DMS153 treated with DMSO at 0.1 percent for 48 hours (cell line): Measurements from ENCODE around the gene IFITM2.
"Not testable (repeated sequence)": the region's sequence is repeated elsewhere in the genome, so short reads cannot be mapped to it uniquely, and the experiment has no call there.

ENCODE experiments used
- DNase-seq: peaks from one replicate; lab custom pipeline; 2025; ENCODE audit not compliant: unreplicated experiment; lab: John Stamatoyannopoulos, UW

The IFITM2 gene

DNA sequence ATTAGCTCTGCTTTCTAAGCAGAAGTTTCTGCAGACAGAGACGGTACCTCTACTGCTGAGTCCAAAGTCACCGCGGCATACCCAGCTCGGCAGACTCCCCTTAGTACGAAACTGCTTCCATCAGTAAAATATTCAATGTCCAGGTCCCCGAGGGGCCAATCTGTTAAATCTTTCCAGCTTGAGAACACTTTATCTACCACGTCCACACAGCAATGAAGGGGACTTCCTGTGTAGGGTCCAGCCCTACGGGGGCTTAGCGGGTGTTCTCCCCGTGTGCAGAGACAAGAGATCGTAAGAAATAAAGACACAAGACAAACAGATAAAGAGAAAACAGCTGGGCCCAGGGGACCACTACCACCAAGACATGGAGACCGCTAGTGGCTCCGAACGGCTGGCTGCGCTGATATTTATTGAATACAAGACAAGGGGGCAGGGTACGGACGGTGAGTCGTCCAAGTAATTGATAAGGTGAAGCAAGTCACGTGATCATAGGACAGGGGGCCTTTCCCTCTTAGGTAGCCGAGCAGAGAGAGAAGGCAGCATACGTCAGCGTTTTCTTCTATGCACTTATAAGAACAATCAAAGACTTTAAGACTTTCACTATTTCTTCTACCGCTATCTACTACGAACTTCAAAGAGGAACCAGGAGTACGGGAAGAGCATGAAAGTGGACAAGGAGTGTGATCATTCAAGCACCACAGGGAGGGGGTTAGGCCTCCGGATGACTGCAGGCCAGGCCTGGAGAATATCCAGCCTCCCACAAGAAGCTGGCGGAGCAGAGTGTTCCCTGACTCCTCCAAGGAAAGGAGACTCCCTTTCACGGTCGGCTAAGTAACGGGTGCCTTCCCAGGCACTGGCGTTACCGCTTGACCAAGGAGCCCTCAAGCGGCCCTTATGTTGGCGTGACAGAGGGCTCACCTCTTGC is 17.2 kb downstream of the IFITM2 start:
- not testable (repeated sequence) for DNase-seq

DNA sequence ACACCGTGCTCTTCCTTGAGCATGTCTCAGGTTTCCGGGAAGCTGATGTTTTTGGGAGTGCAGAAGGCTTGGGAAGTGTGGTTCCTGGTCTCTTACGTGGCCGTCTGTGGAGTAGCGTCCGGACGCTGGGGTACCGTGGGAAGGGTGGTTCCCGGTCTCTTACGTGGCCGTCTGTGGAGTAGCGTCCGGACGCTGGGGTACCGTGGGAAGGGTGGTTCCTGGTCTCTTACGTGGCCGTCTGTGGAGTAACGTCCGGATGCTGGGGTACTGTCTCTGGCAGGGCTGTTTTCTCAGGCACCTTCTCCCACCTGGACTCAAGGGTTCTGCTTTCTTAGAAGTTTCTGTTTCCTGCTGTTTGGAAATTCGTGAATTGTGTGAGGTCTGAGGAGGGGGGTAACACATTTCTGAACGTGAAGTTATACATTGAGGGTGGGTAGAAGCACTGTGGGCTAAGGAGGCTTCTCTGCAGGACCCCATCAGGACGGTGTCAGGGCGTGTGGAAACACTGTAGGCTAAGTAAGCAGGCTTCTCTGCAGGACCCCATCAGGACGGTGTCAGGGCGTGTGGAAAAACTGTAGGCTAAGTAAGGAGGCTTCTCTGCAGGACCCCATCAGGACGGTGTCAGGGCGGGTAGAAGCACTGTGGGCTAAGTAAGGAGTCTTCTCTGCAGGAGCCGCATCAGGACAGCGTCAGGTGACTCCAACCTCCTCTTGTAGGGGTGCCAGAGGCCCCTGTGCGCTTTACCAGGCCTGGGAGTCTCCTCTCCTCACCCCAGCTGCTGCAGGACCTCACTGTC is 18.4 kb downstream of the IFITM2 start:
- DNase-seq: no peak

DNA sequence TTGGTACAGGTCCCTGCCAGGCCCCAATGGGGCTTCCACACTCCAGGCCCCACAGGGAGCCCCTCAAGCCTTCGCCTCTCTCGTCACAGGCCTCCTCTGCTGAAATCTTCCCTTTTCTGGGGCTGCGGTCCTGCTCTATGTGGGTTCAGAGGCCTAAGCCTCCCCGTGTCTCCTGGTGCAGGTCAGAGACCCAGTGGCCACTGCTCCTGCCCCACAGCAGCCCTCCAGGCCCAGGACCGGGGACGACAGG is 18.9 kb downstream of the IFITM2 start:
- no peak for DNase-seq

DNA sequence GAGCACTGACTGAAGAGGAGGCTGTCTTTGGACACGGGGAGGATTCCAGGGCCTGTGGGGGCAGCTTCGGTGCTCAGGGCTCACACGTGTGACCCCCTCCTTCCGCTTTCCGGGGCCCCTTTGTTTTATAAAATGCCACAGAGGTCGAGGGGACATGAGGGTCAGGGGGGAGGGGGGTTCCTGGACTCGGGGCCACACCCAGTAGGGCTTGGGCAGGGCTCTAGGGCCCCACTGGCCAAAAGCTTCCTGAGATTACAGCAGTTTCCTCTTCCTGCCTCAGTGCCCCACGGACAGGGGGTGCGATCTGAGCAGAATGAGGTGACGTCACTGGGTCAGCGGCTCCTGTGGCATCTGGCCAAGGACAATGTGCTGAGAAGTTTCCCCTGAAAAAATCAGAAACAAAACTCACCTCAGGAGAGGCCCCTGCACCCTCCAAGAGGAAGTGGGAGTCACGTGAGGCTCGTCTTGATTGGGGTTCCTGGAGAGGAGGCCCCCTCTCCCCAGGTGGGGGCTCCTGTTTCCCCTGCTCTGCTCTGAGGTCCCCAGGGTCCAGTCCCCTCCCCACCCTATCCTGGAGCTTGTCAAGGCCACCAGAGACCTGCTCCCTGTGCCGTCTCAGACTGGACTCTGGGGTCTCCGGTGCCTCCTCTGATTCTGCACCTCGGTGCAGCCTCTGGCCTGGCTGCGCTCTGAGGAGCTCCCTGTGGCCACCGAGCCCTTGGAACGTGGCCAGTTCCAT is 19.4 kb downstream of the IFITM2 start:
- no peak for DNase-seq

DNA sequence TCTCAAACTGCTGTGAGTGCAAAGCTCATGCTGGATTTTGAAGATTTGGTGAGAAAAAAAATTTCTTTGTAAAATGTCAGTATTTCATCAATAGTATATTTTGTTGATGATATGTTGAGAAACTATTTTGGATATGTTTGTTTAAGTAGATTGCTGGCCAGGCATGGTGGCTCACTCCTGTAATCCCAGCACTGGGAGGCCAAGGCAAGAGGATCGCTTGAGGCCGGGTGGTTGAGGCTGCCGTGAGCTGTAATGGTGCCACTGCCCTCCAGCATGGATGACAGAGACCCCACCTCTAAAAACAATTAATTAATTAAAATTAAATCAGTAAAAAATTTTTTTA is 19.9 kb downstream of the IFITM2 start:
- no peak for DNase-seq

DNA sequence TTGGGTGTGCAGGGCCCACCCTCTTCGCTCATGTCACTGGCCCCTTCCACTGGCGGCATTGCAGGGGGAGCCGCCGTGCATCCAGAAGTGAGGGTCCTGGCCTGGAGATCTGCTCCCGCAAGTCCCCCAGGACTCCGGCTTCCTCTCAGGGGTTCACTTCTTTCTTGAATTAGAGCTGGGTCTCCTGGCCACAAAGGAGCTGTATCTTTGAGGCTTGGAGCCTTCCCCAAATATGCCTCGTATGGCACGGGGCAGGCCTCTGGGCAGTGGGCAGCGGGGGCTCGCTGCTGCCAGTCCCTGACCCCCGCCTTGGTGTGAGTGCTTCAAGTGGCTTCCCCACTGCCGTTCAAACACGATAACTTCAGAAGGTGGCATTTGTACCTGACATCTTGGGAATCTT is 20.4 kb downstream of the IFITM2 start:
- no peak for DNase-seq

DNA sequence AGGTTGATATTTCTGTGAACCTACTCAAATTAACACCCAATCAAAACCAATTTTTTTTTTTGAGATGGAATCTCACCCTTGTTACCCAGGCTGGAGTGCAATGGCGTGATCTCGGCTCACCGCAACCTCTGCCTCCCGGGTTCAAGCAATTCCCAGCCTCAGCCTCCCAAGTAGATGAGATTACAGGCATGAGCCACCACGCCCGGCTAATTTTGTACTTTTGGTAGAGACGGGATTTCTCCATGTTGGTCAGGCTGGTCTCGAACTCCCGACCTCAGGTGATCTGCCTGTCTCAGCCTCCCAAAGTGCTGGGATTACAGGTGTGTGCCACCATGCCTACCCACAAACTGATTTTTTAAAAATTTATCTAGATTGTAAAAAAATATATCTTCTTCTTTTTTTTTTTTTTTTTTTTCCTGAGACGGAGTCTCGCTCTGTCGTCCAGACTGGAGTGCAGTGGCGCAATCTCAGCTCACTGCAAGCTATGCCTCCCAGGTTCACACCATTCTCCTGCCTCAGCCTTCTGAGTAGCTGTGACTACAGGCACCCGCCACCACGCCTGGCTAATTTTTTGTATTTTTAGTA is 21.0 kb downstream of the IFITM2 start:
- not testable (repeated sequence) for DNase-seq

DNA sequence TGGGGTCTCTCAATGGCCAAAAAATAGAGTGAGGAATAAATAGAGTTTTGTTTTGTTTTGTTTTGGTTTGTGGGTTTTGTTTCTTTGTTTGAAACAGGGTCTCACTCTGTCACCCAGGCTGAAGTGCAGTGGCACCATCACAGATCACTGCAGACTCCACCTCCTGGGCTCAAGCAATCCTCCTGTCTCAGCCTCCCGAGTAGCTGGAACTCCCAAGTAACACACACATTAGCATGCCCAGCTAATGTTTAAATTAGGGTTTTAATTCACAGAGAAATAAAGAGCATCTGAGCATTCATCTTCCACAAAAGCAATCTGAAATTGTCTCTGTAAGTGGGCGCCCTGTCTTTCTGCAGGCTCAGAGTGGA is 22.3 kb downstream of the IFITM2 start:
- no peak for DNase-seq

DNA sequence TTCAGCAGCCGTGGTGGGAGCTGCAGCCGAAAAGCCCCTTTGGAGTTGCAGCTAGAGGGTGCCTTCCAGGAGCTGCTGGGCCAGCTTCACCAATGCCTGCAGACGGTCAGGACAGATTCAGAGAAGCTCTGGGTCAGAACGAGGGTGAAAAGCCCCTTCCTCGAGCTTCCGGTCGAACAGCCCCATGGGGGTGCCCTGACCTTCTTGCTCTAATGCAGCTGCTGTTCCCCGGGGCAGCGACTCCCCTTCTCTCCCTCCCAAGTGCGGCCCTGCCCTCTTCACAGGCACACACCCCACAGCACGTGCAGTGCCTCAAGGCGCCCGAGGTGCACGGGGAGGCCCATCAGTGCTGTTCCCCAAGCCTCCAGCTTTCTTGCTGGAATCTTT is 22.7 kb downstream of the IFITM2 start:
- no peak for DNase-seq

DNA sequence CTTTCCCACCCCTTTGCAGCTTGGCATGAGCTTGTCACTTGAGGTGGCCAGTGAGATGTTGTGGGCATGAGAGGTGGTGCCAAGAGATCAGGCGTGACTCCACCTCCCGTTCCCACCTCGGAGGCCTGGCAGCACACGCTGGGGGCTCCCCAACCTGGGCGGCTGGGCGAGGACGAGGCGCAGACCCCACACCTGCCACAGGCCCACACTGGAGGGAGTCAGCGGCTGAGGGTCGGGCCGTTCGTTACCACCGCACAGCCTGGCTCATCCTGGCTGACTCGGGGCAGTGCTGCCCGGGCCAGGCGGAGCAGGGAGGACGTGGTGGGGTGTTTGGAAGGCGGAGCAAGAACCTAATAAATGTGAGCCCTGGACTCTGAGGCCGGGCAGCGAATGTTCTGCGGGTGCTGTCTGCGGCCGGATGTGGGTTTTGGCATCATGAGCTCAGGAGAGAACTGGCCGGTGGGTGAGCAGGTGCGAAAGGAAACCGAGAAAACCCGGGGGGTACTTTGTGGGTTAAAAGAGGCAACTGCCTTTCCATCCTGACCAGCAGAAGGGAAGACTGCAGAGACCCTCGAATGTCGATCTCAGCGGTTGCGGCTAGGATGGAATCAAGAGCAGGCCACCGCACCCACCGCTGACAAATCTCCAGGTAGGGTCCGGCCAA is 23.2 kb downstream of the IFITM2 start:
- no peak for DNase-seq

DNA sequence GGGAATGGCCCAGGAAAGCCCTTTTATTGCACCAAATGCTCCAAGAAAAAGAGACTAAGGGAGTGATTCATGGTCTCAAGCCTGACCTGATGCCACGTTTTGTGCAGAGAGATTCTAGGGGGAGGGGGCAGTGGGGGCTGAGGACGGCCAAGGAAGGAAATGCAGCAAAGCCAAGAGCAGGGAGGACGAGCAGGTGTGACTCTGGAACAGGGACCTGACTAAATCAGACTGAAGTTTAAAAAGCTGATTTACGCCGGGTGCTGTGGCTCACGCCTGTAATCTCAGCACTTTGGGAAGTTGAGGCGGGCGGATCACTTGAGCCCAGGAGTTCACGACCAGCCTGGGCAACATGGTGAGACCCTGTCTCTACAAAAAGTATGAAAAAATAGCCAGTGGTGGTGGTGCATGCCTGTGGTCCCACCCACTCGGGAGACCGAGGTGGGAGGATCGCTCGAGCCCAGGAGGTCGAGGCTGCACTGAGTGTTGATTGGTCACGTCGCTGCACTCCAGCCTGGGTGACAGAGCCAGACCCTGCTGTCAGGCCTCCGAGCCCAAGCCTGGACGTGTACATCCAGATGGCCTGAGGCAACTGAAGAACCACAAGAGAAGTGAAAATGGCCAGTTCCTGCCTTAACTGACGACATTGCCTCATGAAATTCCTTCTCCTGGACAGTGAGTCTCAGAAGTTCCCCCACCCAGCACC is 23.9 kb downstream of the IFITM2 start:
- DNase-seq: no peak

DNA sequence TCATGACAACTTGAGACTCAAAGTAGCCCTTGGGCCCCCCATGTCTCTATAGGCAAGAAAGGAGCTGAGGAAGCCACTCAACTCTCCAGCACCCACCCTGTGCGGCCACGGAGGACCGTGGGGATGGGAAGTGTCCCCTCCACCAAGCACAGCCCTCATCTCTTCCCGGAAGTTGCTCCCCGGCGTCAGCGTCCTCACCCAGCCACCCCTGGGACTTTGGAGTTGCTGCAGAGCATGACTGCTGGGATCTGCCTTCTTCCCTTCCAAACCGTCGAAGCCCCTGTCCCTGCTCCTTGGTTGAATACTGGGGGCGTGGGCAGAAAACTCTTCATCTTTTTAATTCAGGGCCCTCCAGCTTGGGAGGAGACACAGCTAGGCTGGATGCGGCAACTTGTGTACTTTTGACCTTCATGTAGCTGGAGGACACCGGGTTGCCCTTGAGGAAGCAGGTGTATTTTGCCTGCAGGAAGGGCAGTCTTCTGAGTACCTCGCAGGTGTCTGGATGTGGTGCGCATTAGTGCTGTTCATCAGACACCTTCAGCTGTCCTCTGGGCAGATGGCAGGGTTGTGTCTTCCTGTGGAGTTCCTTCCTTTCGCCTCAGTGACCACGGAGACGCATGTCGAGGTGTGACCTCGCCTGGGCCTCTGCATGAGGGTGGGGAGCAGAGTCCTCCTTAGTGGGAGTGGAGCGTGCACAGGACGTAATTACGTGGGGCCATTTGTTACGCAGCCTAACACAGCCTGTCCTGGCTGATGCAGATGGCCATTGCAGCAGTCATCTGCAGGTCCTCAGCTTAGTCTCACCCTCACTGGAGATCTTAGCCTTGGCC is 25.2 kb downstream of the IFITM2 start:
- no peak for DNase-seq

DNA sequence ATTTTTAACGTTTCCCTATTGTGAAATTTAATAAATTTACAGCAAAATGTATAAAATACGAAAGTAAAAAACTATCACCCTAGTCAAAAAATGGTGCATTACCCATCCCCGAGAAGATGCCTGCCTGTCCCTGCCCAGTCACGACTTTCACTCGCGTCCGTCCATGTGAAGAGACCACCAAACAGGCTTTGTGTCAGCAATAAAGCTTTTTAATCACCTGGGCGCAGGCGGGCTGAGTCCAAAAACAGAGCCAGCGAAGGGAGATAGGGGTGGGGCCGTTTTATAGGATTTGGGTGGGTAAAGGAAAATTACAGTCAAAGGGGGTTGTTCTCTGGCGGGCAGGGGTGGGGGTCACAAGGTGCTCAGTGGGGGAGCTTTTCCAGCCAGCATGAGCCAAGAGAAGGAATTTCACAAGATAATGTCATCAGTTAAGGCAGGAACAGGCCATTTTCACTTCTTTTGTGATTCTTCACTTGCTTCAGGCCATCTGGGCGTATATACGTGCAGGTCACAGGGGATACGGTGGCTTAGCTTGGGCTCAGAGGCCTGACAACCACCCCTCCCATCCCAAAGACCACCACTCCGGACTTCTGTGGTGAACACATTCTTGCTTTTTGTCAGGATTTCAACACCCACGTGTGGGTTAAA is 26.1 kb downstream of the IFITM2 start:
- DNase-seq: not testable (repeated sequence)

DNA sequence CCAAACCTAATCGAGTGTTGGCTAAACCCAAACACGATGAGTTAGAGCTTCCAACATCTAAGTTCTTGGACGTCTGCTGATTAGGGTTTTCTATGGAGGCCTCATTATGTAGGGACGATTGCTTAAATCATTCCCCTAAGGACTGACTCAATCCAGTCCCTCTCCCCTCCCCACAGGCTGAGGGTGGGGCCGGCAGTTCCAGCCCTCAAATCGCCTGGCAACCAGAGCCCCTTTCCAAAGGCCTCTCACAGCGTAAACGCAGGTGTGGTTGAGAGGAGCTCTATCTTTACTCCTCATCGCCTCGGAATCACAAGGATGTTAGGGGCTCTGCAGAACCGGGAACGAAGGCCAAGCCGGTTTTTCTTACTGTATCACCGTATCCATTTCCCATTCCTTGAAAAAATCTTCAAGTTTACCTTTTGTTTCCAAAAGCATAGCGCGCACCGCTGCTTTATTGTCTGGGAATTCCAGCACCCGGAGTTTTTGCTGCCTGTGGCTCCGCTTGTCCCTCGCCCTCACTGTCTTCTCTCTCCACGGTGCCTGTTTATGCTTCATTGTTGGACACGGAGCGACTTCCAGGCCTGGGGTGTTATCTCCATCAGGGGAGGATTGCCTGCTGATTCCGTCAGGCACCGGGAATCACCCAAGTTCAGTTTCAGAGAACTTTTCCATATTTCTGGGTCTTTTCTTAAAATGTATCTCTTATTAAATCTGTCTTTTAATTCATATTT is 26.8 kb downstream of the IFITM2 start:
- DNase-seq: no peak

DNA sequence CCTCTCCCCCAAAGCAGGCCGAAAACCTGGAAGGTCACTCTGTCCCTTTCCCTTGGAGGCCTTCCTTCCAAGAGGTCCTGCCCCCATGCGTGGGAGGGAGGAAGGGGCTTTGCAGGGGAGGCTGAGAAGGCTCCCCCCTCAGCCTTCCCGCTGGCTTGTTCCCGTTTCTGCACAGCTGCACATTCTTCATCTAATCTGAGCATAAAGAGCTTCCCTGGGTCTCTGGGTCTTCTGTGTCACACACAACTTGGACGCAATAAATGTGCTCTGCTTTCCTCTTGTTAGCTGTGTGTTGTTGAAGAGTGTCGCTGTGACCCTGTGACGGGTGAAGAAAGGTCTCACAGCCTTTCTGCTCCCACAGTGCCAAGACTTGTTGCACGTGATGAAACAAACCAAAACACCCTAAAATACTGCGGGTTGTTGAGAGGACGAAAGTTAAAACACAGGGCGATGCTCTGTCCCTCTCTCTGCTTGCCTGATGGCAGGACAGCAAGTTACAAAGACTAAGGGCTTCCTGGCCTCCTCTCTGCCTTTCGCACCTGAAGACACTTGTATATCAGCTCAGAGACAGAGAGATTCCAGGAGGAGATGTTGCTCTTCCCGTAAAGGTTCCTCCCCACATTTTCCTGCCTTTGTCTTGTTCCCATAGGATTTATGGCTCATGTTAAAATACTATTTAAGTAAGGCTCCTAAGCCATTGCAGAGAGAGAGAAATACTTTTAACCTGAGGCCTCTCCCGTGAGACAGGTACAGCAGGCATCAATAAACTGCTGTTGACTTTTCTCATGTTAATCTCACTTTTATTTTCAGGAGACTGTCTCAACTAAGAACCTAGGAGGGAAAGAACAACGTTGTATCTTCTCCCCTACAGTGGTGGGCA is 28.4 kb downstream of the IFITM2 start:
- no peak for DNase-seq

DNA sequence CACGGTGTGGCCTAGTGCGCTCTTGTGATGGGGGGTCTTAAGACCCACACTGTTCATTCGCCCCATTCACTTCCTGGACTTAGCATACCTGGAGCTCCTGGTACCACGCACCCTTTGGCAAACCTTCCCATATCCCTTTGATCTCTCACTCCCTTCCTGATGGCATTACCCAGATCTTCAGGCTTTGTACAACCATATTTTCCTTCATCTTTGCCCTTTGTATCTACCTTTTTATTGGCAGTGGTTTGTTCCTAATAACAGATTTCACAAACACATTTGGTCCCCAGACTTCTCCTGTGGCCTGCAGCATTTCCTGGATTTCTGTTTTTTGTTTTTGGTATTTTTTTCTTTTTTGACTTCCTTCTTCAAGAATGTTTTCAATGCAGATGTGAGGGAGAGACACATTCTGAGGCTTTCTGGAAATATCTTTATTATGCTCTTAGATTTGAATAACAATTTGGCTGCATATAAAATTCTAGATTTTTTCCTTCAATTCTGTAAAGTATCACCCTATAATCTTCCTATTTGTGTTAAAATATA is 29.1 kb downstream of the IFITM2 start:
- DNase-seq: no peak

DNA sequence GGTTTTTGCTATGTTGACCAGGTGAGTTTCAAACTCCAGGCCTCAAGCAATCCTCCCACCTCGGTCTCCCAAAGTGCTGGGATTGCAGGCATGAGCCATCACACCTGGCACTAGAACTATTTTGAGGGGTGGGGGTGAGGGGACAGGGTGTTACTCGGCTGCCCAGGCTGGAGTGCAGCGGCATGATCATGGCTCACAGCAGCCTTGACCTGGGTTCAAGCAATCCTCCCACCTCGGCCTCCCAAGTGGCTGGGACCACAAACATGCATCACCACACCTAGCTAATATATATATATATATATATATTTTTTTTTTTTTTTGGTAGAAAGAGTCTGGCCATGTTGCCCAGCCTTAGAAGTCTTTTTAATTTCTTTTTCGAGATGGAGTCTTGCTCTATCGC is 30.1 kb downstream of the IFITM2 start:
- no peak for DNase-seq
